HG03103 (cell line): ENCODE data around the gene SH3TC1.
A peak's percentile ranks its signal among the peaks of the same experiment; 100 is the strongest.

Source experiments
- ATAC-seq: cut with Tn5 transposase; IDR thresholded peaks from one replicate; pipeline ENCODE4 v1.9.1; 2021; ENCODE audit warnings: low read depth; ENCODE audit not compliant: unreplicated experiment

SH3TC1 gene

GRCh38 chr4:8179771-8180170, 19.3 kb upstream of the SH3TC1 start:
- ATAC-seq, result no peak

GRCh38 chr4:8180310-8181093, 18.6 kb upstream of the SH3TC1 start:
- no peak for ATAC-seq

DNA sequence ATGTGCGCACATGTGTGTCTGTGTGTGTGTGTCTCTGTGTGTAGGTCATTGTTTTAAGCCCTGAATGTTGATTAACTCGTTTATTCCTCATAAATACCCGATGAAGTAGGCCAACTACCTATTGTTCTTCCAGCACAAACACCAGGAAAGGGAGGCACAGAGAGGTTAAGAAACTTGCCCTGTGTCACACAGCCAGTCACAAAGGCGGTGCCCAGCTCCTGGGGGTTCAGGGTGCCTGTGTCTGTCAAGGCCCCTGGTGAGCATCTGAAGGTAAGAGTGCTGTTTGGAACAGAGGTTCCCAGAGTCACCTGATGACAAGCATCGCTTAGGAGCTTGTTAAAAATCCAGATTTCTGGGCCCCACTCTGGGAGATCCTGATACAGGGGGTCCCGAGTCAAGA, 18.0 kb upstream of the SH3TC1 start:
- ATAC-seq, result no peak

- ATAC-seq, result no peak
Observed at GRCh38 chr4:8181844-8182243, 17.2 kb upstream of the SH3TC1 start.

- ATAC-seq, result no peak
Observed at GRCh38 chr4:8182294-8182693, 16.8 kb upstream of the SH3TC1 start.

- no peak for ATAC-seq
Observed at GRCh38 chr4:8182858-8183725, 16.0 kb upstream of the SH3TC1 start.

GRCh38 chr4:8184061-8184460, 15.0 kb upstream of the SH3TC1 start:
- ATAC-seq, result no peak

DNA sequence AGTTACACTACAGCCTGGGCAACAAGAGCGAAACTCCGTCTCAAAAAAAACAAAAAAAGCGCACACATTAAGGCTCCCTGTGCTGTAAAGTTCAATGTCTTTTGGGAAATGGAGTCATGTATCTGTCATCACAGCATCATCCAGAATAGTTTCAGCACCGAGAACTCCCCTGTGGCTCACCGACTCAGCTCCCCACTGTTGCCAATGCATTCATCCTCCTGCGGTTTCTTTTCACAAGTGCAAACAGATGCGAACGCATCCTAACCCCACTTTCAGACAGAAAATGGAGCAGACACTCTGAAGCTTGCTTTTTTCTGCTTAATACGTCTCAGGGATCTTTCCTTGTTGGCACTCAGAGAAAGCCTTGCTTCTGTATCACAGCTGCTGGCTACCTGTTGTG, 13.8 kb upstream of the SH3TC1 start:
- no peak for ATAC-seq

GRCh38 chr4:8185930-8186329, 13.2 kb upstream of the SH3TC1 start:
- no peak for ATAC-seq

- no peak for ATAC-seq
Observed at GRCh38 chr4:8188085-8188484, 11.0 kb upstream of the SH3TC1 start.

DNA sequence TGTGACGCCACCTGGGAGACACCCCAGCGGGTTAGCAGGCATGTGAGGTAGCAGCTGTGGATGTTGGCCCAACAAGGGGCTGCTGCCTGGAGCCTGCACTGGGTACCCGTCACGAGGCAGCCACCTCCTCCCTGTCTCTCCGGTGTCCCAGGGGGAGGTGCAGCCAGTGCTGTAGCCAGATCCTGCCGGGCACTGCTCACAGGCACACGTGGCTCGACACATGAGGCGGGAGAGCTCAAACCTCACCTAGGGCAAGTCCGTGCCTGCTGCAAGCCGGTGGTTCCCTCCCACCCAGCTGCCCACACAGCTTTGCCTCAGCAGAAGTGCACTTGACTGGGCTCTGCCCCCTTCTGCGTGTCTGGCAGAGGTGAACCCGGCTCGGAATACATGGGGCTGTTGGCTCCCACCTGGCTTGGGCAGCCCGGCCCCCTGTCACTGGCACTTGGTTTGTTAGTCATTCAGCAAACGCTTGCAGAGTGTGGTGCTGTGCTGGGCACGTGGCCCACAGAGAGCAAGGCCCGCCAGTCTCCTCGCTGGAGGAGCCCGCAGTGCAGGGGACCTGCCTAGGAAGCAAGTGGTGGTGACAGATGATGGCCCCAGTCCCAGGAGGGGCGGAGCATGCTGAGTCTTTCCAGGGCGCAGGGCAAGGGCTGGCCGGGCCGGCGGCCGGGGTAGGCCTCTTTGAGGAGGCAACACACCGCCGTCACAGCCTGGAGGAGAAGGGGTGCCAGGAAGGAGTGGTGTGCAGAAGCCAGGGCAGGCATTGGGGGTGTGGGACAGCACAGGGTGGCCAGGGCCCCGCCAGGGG, 10.1 kb upstream of the SH3TC1 start:
- ATAC-seq, result no peak

DNA sequence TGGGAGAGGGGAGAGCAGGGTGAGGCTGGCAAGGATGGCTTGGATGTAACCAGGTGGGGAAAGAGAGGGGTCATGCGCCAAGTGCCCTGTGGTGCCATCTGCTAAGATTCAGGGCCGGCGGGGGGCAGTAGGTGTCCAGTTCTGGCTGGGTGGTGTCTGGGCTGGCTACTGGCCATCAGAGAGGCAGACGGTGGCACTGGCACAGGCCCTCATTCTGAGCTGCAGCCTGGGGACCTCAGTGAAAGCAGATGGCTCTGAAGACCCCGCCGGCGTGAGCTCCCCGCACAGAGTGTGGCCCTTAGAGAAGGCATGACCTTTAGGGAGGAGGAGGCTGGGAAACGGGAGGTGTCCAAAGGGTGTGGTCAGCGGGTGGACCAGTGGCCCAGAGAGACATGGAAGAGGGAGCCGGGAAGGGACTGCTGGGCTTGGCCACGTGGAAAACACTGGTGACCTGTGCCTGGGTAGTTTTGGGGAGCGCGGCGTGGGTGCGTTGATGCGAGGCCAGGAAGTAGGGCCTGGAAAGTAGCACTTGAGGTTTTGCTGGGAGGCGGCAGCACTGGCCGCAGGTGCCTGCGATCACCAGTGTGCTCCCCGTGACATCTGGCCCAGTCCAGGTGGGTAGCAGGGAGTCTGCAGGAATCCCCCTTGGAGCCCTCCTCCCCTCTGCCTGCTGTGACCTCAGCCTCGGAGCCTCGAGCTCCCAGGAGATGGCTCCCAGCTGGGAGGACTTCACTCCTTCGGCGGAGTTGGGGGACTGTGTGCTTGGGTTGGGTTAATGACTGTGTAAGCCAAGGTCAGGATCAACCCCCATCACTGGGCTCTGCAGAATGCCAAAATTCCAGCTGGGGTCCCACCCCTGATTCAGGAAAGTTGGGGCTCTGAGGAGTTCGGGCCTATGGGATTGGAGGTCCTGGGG, 9.3 kb upstream of the SH3TC1 start:
- no peak for ATAC-seq

- peak; percentile 34 for ATAC-seq
Observed at GRCh38 chr4:8191136-8191747, 7.8 kb upstream of the SH3TC1 start.

GRCh38 chr4:8192748-8193738, 6.0 kb upstream of the SH3TC1 start:
- peak; percentile 80 for ATAC-seq

DNA sequence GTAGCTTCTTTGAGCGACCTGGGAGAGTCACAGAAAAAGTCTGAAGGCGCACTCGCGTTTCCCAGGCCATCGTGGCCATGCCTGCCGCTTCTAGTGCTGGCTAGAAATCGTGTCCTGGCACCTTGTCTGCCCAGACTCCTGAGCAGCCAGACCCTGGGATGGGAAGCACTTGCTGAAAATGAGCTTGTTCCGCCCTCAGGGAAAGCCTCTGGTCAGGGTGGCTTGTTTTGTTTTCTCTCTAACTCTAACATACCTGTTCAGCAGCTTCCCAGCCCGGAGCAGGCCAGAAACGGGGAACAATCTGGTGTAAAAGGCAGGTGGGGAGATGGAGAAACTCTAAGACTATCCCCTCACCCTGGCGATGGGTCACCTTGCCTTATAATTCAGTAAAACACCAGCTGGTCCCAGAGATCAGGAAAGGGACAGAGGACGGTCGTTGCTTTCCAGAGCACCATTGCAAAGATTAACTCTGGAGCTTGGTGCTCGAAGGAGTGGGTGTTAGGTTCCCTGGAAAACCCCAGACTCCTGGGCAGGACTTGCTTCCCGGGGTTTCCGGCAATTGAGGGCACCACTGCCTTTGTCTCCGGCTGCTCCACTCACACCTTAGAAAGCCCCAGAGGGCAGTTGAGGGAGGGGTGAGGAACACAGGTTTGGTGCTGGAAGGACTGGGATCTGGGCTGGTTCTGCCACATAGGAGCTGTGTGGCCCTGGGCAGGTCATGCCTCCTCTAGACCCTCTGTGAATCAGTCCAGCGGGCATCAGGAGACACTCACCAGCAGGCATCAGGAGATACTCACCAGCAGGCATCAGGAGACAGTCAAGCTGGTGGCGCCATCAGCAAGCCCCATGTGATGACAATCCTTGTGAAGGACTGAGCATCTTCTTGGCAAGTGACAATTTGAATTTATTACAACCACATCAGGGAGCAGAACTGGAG, 4.5 kb upstream of the SH3TC1 start:
- no peak for ATAC-seq

- no peak for ATAC-seq
Observed at GRCh38 chr4:8195431-8195830, 3.7 kb upstream of the SH3TC1 start.

GRCh38 chr4:8195841-8196458, 3.1 kb upstream of the SH3TC1 start:
- no peak for ATAC-seq
